ENCODE measurements around the gene RAB11FIP3.
"Not testable (repeated sequence)": the region's sequence is repeated elsewhere in the genome, so short reads cannot be mapped to it uniquely, and the experiment has no call there.

RAB11FIP3 gene

DNA sequence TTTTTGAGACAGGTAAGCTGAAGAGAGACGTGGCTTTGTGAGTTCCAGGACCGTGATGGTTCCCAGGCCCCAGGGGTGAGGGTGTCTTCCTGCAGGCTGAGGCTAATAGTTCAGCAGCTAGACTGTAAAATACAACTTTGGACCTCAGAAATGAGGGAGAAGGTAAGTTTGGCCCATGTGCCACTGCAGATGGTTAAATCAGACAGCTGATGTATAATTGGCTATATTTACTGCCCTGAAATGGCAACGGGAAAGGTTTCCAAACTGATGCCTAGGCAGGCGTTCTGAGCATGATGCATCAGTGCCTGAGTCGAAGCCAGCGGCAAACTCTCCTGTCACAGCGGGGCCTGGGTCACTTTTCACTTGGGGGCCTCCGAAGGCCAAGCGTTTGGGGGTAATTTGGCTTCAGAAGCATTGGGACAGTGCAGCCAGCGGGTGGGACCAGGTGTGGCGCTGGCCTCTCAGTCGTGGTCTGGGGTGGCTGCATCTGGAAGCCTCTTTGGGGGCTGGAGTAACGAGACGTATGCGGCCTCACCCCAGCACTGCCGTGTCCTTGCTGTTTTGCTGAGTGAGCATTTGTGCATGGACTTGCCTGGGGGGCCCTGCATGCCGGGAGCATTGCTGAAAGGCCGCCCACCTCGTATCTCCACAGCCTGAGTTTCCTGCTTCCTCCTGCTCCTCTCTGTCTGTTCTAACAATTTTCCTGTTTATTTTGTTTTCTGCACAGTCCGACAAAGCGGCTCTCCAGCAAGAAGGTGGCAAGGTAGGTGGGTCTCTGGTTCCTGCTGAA is 70.8 kb downstream of the RAB11FIP3 start:
- no peak for DNase-seq

DNA sequence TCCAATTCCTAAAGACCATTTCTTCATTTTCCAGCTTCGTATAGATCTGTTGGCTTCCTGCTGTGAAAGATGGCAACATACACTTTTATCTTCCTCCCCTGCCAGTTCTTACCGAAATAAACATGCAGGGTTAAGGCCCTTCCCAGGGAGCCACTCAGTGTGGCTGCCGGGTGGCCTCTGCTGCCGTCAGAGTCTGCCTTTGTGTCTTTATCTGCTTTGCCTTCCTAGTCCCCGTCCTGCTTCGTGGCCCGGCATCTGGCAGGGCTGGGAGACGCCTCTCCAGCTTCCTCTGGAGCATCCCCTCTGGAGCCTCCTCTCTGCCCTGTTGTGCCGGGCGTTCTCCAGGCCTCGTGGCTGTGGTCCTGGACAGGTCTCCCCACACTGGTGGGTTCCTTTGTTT is 71.8 kb downstream of the RAB11FIP3 start:
- no peak for DNase-seq

DNA sequence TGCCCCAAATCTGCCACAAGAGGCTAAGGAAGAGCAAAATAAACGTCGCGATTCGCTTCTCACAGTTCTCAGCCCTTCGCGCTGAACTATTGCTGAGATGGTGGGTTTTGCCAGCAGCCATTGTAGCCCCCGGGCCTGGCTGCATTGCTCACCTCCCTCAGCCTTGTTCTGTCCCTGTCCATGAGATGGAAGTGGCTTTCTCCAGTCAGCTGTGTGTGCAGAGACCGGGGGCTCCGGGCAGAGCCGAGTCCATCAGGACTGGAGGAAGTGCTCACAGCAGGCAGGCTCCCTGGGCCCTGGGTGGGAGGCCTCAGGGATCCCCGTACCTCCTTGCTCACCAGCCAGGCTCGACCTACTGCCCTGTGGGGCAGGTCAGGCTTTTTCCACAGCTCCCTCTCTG is 74.5 kb downstream of the RAB11FIP3 start:
- no peak for DNase-seq

DNA sequence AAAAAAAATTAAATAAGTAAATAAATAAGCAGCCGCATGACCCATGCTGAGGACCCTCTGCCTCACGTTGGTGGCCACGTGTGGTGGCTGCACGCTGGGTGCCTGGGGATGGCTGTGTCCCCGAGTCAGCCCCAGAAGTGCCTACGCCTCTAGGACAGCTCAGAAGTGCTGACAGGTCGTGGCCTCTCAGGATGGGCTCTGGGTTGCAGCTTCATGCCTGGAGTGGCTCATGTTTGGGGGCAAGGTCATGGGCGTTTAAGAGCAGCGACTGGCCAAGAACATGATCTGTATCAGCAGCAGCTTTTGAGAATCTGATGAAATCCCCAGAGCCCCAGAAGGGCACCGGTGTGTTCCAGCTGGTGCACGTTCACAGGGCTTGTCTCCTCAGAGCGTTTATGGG is 75.3 kb downstream of the RAB11FIP3 start:
- no peak for DNase-seq

DNA sequence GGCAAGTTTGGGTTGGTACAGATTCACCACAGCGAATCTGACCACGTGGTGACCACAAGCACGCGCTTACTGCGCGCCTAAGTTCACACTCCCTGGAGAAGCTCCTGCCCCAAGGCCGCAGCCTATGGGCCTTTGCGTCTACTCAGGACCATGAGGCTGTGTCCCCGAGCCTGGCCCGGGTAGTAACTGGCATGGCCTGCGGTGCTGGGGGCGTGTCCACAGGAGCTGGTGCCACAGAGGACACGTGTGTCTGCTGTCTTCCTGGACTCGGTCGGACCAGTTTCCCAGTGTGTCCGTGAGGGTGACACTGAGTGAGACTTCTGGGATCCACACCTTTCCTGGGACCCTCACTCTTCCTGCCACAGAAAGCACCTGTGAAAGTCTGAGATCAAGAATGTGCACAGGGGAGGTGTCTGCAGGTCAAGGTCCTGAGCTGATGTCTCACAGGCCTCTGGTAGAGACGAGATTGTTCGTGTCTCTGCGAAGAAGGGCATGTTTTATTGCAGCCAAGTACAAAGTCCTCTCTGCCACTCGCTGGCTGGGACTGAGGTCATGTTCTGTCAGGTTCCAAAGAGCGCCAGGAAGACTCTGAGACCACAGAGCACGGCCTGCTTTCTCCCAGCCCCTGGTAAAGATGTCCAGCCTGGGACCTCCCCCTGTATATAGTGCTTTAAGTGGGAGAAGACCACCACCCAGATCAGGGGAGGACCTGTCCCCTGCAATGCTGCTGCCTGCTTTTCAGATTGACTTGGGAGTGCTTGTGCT is 76.9 kb downstream of the RAB11FIP3 start:
- DNase-seq: no peak

DNA sequence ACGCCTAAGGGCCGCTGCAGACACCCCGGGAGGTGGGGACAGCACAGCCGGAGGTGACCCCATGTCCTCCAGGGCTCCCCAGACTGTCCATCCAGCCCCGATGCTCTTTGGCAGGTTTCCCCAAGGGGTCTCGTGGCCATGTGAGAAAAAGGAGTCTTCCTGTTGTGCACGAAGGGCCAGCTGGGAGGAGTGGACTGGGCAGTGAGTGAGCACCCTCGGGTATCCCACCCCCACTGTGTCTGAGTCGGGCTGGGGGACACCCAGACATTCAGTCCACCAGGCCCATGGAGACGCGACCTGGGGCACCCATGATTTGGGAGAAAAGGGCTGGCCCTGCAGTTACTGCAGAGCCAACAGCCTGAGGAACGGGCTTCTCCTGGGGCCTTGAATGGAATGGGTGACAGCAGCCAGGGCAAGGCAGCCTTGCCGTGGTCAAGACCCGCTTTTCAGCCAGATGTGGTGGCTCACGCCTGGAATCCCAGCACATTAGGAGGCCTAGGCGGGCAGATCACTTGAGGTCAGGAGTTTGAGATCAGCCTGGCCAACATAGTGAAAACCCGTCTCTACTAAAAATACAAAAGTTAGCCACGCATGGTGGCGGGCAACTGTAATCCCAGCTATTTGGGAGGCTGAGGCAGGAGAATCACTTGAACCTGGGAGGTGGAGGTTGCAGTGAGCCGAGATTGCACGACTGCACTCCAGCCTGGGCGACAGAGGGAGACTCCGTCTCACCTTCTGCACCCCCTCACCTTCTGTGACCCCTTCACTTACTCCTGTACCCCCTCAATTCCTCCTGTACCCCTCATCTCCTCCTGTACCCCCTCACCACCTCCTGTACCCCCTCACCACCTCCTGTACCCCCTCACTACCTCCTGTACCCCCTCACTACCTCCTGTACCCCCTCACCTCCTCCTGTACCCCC is 78.0 kb downstream of the RAB11FIP3 start:
- no peak for DNase-seq

DNA sequence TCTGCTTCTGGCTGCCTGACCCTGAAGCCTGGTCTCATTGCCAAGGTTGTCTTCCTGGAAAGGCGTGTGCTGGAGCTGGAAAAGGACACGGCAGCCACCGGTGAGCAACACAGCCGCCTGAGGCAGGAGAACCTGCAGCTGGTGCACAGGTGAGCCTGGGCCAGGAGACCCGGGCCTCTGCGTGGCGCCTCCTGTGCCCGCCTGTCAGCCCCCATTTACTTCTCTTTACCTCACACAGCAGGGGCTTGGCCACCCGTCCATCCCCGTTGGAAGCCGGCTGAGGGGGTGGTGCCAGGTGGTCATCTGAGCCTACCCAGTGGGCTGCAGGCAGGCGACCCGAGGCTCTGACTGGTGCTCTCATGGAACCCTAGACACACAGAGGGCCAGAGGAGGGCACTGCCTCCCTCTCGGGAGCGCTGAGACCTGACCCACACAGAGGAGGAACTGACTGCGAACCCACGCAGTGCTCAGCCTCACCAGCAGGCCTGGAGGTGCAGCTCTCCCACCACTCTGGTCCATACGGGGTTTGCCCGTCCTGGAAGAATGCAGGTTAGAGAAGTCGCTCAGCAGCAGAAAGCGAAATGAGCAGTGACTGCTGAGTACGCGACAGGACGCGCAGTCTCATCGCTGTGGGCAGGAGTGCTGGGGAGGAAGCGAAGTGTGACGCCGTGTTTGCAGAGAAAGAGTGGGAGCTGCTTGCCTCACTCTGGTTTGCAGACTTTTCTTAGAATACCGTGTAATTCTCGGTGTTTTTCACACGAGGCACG is 80.2 kb downstream of the RAB11FIP3 start:
- no peak for DNase-seq

DNA sequence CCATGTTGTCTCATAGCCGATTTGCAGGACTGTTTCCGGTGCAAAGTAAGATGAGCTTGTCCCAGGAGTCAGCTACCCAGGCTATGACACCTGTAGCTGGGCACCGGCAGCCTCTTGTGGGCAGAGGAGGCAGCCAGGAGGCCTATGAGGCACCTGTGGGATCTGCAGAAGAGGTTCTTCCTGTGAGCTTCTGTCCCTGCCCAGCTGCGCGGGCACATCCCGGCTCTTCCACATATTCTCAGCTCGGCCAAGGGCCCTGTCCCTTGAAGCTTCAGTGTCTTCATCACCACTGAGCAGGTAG is 80.7 kb downstream of the RAB11FIP3 start:
- DNase-seq: no peak

DNA sequence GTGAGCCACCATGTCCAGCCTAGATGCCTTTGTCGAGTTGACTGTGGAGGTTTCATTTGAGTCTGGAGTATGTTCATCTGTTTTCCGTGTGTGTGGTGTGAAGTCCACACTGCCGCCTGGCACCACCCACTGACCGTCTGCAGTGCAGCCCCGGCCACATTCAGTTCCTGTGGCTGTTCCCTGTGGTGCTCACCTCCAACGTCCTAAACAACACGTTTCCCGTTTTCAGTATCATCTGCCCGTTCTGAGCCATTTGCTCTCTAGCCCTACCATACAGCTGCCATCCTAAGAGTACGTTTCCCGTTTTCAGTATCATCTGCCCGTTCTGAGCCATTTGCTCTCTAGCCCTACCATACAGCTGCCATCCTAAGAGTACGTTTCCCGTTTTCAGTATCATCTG is 82.1 kb downstream of the RAB11FIP3 start:
- not testable (repeated sequence) for DNase-seq

DNA sequence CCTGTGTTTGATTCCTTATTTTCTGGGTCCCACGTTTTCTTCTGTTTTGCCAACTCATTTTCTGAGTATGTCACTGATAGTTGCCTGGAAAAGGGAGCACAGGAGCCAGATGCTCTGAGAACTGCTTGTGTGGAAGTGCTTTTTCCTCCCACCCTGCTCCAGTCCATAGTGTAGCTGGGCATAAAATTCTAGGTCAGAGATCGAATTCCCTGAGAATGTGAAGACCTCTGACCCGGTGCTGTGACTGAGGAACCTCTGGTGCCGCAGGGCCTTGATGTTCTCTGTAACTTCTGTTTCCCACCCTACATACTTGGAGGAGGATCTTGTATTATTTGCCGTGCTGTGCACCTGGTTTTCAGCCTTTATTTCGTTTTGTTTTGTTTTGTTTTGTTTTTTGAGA is 82.5 kb downstream of the RAB11FIP3 start:
- DNase-seq: no peak

DNA sequence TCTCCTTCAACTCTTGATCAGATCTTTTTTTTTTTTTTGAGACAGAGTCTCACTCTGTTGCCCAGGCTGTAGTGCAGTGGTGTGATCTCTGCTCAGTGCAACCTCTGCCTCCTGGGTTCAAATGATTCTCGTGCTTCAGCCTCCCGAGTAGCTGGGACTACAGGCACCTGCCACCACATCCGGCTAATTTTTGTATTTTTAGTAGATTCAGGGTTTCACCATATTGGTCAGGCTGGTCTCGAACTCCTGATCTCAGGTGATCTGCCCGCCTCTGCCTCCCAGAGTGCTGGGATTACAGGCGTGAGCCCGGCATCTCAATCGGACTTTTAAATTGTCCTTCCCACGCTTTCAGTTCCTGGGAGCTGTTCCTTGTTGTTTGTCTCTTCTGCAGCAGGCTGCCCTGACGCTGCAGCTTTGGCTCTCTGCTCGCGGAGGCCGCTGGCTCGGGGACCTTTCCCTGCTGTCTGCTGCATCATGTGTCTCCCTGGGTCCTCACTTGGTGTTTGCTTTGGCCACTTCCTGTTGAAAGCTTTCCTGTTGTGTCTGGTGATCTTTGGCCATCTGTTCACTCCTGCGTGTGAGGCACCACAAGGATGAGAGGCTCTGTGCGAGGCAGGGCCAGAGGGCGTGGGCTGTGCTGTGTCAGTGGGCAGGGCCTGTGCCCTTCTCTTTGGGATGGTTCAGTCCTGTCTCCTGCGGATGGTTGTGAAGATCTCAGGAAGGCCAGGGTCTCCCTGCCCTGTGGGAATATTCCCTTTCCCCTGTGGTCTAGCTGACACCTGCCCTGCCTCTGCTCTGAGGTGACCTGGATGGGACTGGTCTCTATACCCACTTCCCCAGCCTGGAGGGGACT is 83.7 kb downstream of the RAB11FIP3 start:
- DNase-seq: no peak

DNA sequence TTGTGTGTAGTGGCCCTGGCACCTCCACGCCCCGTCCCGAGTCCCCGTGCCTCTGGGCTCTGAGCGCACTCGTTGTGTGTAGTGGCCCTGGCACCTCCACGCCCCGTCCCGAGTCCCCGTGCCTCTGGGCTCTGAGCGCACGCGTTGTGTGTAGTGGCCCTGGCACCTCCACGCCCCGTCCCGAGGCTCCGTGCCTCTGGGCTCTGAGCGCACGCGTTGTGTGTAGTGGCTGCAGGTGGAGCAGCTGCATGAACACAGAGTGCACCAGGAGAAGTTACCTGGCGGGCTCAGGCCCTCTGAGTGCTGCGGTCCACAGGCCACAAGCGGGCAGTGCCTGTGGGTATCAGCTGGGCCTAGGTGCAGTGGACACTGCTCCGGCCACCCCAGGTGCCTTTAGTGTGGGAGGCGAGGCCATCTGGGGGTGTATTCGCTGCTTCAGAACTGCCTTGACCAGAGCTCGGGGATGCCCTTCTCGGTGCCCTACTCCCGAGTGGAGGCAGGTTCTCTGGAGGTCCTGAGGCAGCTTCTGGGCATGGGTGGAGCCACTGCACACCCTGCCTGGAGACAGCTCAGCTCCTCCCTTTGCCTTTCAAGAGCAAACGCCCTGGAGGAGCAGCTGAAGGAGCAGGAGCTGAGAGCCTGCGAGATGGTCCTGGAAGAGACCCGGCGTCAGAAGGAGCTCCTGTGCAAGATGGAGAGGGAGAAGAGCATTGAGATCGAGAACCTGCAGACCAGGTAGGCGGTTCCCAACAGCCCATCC is 84.8 kb downstream of the RAB11FIP3 start:
- DNase-seq: no peak

DNA sequence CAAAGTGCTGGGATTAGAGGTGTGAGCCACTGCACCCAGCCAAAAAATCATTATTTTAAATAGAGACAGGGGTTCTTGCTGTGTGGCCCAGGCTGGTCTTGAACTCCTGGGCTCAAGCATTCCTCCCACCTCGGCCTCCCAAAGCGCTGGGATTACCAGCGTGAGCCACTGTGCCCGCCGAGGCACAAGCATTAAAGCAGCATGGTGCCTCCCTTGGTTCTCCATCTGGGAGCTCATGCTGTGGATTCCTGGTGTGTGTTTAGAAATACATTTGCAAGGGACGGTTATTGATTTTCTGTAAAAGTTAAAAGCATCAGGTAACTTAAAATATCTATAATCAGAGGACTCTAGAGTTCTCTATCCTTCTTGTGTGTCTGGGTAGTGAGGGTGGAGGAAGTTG is 87.4 kb downstream of the RAB11FIP3 start:
- no peak for DNase-seq

DNA sequence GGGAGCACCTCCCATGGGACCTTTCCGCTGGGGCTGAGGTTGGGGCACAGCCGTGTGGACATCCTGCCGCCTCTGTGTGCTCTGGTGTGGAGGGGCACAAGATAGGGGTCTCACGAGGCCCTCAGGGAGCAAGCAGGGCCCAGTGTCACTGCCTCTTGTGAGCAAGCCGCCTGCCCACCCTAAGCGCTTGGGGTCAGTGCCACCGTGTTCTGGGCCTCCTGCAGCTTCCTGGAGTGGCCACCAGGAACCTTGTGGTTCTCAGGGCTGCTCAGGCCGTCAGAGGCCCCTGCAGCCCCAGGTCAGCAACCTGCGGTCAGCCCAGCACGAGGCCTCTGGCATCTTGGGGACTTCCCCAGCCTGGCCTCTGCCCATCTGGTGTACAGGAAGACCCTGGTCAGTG is 88.5 kb downstream of the RAB11FIP3 start:
- no peak for DNase-seq

DNA sequence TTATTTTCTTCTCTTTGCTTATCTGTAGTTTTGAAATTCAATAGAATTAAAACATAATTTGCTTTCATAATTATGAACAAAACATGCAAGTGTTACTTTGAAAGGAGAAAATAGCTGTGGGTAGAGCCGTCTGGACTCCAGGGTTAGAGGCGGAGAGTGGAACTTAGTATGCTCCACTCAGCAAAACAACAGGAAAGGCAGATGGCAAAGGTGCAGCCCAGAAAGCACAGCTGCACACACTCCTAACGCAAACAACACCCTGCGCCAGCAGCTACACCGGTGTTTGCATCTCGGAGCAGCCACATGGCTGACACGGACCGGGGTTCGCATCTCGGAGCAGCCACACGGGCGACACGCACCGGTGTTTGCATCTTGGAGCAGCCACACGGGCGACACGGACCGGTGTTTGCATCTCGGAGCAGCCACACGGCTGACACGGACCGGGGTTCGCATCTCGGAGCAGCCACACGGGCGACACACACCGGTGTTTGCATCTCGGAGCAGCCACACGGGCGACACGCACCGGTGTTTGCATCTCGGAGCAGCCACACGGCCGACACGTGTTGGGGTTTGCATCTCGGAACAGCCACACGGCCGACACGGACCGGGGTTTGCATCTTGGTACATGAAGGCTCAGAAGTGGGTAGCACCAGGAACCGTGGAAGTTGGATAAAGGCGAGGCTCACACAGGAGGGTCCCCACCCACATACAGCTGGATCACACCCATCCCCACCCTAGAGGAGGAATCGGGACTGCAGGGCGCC is 89.9 kb downstream of the RAB11FIP3 start:
- DNase-seq: no peak

DNA sequence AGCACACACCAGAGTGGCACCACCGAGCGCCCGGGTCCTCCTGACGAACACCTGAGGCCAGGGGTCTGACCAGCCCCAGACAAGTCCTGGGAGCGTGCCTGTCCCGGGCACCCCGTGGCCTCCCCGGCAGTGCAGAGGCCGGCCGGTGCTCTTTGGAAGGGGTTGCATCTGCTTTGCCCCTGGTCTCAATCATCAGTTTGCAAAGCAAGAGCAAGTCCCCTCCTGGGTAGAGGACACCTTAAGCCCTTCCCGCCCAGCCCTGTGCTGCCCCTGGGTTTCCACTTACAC is 90.4 kb downstream of the RAB11FIP3 start:
- no peak for DNase-seq

DNA sequence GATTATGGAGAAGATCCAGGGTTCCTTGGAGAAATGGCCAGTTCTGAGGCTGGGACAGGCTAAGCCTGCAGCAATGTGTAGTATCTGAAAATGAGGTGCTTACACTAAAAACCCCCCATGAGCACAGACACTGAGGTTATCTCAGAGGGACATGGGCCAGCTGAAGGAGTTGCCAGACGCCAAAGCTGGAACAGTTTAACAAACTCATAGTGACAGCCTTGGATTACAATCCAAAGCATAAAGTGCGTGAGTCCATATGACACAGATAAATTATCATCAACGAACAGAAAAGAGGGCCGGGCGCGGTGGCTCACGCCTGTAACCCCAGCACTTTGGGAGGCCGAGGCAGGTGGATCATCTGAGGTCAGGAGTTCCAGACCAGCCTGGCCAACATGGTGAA is 90.9 kb downstream of the RAB11FIP3 start:
- no peak for DNase-seq

DNA sequence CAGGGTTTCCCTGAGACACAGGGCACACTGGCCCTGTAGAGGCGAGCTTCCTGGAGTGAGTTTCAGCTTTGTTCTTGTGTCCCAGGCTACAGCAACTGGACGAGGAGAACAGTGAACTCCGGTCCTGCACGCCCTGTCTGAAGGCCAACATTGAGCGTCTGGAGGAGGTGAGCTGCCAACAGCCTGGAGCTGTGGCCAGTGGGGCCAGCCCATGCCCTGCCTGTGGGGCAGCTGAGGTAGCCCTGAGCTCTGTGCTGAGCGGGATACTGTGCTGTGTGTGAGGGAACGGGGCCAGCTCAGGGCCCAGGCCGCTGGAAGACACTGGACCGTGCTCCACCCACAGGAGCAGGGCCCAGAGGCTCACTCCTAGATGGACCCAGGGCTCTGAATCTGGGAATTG is 93.4 kb downstream of the RAB11FIP3 start:
- no peak for DNase-seq

DNA sequence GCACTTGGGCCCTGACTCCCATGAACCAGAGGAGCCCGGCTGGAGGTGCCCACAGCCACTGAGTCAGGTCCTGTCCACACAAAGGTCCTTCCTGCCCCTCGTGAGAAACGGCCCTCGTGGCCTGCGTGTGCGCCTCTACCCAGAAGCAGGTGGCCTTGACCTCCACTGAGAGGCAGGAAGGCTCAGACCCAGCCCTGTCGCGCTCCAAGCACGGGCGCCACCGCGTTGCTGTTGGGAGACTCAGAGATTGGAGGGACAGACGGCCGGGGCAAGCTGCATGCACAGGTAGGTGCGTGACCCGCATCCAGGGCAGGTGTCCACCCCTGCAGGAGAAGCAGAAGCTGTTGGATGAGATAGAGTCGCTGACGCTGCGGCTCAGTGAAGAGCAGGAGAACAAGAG is 94.0 kb downstream of the RAB11FIP3 start:
- DNase-seq: no peak
